Measurements from ENCODE around the gene AKAP6. TPM values are rescaled to one million over a fixed set of nuclear protein-coding genes. Genes with fewer than 3 reads are reported as not detected.

Gene AKAP6
- total RNA-seq, 1 experiment from 2014 or later: 1.1 TPM

DNA sequence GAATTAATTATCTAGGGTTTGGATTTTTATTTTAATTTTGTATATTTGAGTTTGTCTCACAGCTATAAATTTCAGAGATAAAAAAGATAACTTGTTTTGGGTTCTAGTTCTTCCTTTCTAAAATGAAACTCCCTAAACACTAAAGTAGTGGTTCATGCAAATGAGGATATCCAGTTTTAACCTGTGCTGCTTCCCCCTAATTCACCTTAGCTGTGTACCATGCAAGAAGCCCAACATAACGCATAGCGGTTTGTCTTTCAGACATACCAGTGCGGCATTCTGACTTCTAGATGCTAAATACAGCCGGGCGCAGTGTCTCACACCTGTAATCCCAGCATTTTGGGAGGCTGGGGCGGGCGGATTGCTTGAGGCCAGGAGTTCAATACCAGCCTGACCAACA lies 320.9 kb downstream of the AKAP6 start:
- no peak overlapping the region for H3K27ac Mint-ChIP-seq
- Histone ChIP-seq H3K23ac (ENCODE audit: insufficient read length, low read depth, low read length) (no peak overlapping the region), H4K91ac (ENCODE audit: insufficient read length, low read depth, low read length) (no peak overlapping the region), H3K4me2 (ENCODE audit: insufficient read depth, insufficient read length, low read length) (no peak overlapping the region), H2AFZ (ENCODE audit: low read length) (no peak overlapping the region), H3K9ac (ENCODE audit: extremely low read depth, insufficient read length, low read length) (no peak overlapping the region), H2BK120ac (ENCODE audit: low read depth, low read length, poor library complexity, severe bottlenecking) (no peak overlapping the region), H3K14ac (ENCODE audit: insufficient read depth, low read length) (no peak overlapping the region), H3K27me3 (ENCODE audit: insufficient read depth, low read length) (no peaks in the 10 kb centered on the region), H3K9me3 (ENCODE audit: control insufficient read depth, low read depth, low read length) (no peaks in the 10 kb centered on the region), H3K4ac (ENCODE audit: low read depth, low read length) (no peak overlapping the region), H2BK12ac (ENCODE audit: insufficient read length, low read depth, low read length) (no peak overlapping the region), H2BK15ac (ENCODE audit: low read depth, low read length) (no peak overlapping the region), H3K56ac (ENCODE audit: insufficient read length, low read depth, low read length) (no peak overlapping the region), H2BK5ac (ENCODE audit: insufficient read length, low read length) (no peak overlapping the region), H3T11ph (ENCODE audit: low read length) (no peak overlapping the region), H4K20me1 (ENCODE audit: control insufficient read depth, insufficient read depth, insufficient read length) (no peaks in the 10 kb centered on the region), H4K5ac (ENCODE audit: insufficient read length, low read depth, low read length) (no peak overlapping the region), H3K79me1 (ENCODE audit: insufficient read depth, low read depth, low read length, poor library complexity, severe bottlenecking) (no peaks in the 10 kb centered on the region), H3K23me2 (ENCODE audit: insufficient read length, low read depth, low read length, poor library complexity, severe bottlenecking) (no peaks in the 10 kb centered on the region), H4K8ac (replicated peaks; ENCODE audit: insufficient read length, low read depth, low read length) (no peak overlapping the region), H3K27ac (ENCODE audit: insufficient read length, low read depth, low read length) (no peak overlapping the region), H3K4me1 (ENCODE audit: insufficient read depth, low read length) (no peaks in the 10 kb centered on the region), H3K18ac (ENCODE audit: insufficient read length, low read depth, low read length) (no peak overlapping the region), H2BK20ac (ENCODE audit: low read depth, low read length, poor library complexity, severe bottlenecking) (no peak overlapping the region), H2AK5ac (ENCODE audit: insufficient read length, low read length) (no peak overlapping the region), H3K79me2 (ENCODE audit: insufficient read depth, low read length) (no peaks in the 10 kb centered on the region)
- no peaks in the 10 kb centered on the region for H3K27me3 Mint-ChIP-seq (ENCODE audit: low read depth)
- TF ChIP-seq, protein P1, sequence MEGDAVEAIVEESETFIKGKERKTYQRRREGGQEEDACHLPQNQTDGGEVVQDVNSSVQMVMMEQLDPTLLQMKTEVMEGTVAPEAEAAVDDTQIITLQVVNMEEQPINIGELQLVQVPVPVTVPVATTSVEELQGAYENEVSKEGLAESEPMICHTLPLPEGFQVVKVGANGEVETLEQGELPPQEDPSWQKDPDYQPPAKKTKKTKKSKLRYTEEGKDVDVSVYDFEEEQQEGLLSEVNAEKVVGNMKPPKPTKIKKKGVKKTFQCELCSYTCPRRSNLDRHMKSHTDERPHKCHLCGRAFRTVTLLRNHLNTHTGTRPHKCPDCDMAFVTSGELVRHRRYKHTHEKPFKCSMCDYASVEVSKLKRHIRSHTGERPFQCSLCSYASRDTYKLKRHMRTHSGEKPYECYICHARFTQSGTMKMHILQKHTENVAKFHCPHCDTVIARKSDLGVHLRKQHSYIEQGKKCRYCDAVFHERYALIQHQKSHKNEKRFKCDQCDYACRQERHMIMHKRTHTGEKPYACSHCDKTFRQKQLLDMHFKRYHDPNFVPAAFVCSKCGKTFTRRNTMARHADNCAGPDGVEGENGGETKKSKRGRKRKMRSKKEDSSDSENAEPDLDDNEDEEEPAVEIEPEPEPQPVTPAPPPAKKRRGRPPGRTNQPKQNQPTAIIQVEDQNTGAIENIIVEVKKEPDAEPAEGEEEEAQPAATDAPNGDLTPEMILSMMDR (conservative IDR thresholded peaks at IDR 0.05): no peak
- DNase-seq: no peak
- H3K36me3 Mint-ChIP-seq (ENCODE audit: insufficient read depth in 1 of 3, low read depth in 3 of 3): no peaks in the 10 kb centered on the region
- no peaks in the 10 kb centered on the region for H3K9me3 Mint-ChIP-seq
- H3K4me1 Mint-ChIP-seq: no peaks in the 10 kb centered on the region
- H3K4me3 Mint-ChIP-seq: no peak overlapping the region
- no CpG with 5 or more reads among the region's 7 CpGs for WGBS (ENCODE audit: extremely low coverage, insufficient read length, low lambda C conversion rate)

Measured in H9 (cell line).